ENCODE results near the gene SLC18B1.

Gene SLC18B1

DNA sequence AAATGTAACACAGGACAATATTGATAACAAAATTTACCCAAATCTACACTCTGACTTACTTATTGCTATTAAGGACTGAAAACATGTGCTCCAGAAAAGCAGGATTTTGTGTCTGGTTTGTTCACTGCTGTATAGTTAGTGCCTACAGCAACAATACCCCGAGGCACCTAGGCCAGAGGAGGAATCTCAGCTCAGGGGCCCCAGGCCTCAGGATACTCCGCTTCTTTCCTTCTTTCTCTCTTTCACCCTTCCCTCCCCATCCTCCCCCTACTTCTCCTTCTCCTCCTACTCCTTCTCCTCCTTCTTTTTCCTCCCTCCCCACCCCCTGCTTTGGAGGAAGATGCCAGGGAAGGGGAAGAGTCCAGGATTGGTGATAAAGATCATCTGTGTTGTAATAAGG lies 39.7 kb downstream of the SLC18B1 start:
- H3K4me3 ChIP-seq (ENCODE audit: insufficient read length, low read depth) = no peak overlapping the region
- H3K36me3 ChIP-seq (ENCODE audit: insufficient read depth, insufficient read length, low read length) = no peaks in the 10 kb centered on the region
- DNase-seq (ENCODE audit: low read depth, low spot score) = no peak
- TF ChIP-seq SUZ12 (IDR thresholded peaks at IDR 0.05; ENCODE audit: extremely low read depth, insufficient read depth, insufficient read length) (no peak), YY1 (IDR thresholded peaks at IDR 0.05; ENCODE audit: insufficient read depth, insufficient read length) (no peak), ZNF274 (IDR thresholded peaks at IDR 0.05; ENCODE audit: low read depth, low read length) (no peak)
- H3K9ac ChIP-seq (ENCODE audit: insufficient read length, low read depth) = no peak overlapping the region
- no peaks in the 10 kb centered on the region for H3K4me1 ChIP-seq (ENCODE audit: insufficient read depth, insufficient read length)
- no peaks in the 10 kb centered on the region for H3K9me3 ChIP-seq (ENCODE audit: insufficient read depth, low read length)
- no peaks in the 10 kb centered on the region for H3K27me3 ChIP-seq (ENCODE audit: insufficient read depth, insufficient read length)

DNA sequence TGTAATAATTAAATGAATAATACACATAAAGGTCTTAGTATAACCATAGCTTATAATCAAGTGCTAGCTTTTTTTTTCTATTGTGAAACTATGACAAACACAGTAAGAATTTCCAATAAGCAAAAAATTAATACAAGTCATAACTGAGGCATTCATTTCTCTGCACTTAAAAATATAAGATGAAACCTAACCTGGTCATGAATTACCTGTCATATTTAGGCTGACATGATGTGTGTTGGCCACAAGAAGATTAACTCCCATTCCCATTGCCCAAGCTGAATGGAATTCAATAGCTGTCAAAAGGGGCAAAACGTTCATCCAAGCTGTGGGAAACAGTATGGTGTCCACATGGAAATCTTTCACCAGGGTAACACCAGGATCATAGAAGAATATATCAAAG lies 46.2 kb downstream of the SLC18B1 start:
- H3K4me3 ChIP-seq (ENCODE audit: insufficient read length, low read depth) = no peak overlapping the region
- no peaks in the 10 kb centered on the region for H3K36me3 ChIP-seq (ENCODE audit: insufficient read depth, insufficient read length, low read length)
- TF ChIP-seq SUZ12 (IDR thresholded peaks at IDR 0.05; ENCODE audit: extremely low read depth, insufficient read depth, insufficient read length) = no peak
- no peak for TF ChIP-seq YY1 (IDR thresholded peaks at IDR 0.05; ENCODE audit: insufficient read depth, insufficient read length)
- H3K9me3 ChIP-seq (ENCODE audit: insufficient read depth, low read length) = no peaks in the 10 kb centered on the region
- H3K4me1 ChIP-seq (ENCODE audit: insufficient read depth, insufficient read length) = no peaks in the 10 kb centered on the region
- no peak overlapping the region for H3K9ac ChIP-seq (ENCODE audit: insufficient read length, low read depth)
- no peak for DNase-seq (ENCODE audit: low read depth, low spot score)
- H3K27me3 ChIP-seq (ENCODE audit: insufficient read depth, insufficient read length) = no peaks in the 10 kb centered on the region

DNA sequence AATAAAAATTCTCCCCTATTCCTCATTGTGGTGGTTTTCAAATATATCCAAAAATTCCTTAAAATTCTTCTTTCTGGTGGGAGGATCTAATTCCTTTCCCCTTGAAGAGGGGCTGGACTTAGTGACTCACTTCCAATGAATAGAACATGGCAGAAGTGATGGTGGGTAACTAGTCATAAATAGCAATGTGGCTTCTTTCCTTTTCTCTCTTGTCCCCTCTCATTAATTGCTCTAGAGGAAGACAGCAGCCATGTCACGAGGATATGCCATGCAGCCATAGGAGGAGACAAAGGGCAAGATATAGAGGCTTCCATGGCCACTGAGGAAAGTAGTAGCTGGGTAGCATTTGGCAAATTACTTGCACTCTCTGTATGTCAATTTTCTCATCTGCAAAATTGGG lies 46.6 kb downstream of the SLC18B1 start:
- Histone ChIP-seq H3K36me3 (ENCODE audit: insufficient read depth, insufficient read length, low read length) (no peaks in the 10 kb centered on the region), H3K27me3 (ENCODE audit: insufficient read depth, insufficient read length) (no peaks in the 10 kb centered on the region), H3K4me1 (ENCODE audit: insufficient read depth, insufficient read length) (no peaks in the 10 kb centered on the region), H3K9ac (ENCODE audit: insufficient read length, low read depth) (no peak overlapping the region), H3K9me3 (ENCODE audit: insufficient read depth, low read length) (no peaks in the 10 kb centered on the region), H3K4me3 (ENCODE audit: insufficient read length, low read depth) (no peak overlapping the region)
- TF ChIP-seq SUZ12 (IDR thresholded peaks at IDR 0.05; ENCODE audit: extremely low read depth, insufficient read depth, insufficient read length) (no peak), ZNF274 (IDR thresholded peaks at IDR 0.05; ENCODE audit: low read depth, low read length) (no peak)
- DNase-seq (ENCODE audit: low read depth, low spot score) = no peak

DNA sequence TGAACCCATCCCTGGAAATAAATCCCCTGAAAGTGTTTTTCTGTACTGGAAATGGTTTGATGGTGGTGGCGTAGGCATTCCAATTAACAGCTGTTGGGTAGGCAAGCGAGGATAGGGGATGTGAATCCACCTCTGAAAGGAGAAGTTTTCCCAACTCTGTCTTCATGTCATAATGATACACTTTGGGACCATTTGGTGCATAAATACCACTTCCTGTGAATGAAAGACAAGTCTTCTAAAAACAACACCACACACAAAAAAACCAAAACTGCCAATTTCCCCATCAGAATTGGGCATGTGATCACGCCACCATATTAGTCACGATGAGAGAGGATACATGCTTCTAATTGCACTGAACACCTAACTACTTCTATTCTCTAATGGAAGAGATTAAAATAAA lies 47.1 kb downstream of the SLC18B1 start:
- H3K9me3 ChIP-seq (ENCODE audit: insufficient read depth, low read length) = no peaks in the 10 kb centered on the region
- DNase-seq (ENCODE audit: low read depth, low spot score) = no peak
- no peaks in the 10 kb centered on the region for H3K4me1 ChIP-seq (ENCODE audit: insufficient read depth, insufficient read length)
- no peaks in the 10 kb centered on the region for H3K27me3 ChIP-seq (ENCODE audit: insufficient read depth, insufficient read length)
- H3K36me3 ChIP-seq (ENCODE audit: insufficient read depth, insufficient read length, low read length) = no peaks in the 10 kb centered on the region
- H3K9ac ChIP-seq (ENCODE audit: insufficient read length, low read depth) = no peak overlapping the region
- TF ChIP-seq ZNF274 (IDR thresholded peaks at IDR 0.05; ENCODE audit: low read depth, low read length) (no peak), SUZ12 (IDR thresholded peaks at IDR 0.05; ENCODE audit: extremely low read depth, insufficient read depth, insufficient read length) (no peak), YY1 (IDR thresholded peaks at IDR 0.05; ENCODE audit: insufficient read depth, insufficient read length) (no peak)
- H3K4me3 ChIP-seq (ENCODE audit: insufficient read length, low read depth) = no peak overlapping the region

DNA sequence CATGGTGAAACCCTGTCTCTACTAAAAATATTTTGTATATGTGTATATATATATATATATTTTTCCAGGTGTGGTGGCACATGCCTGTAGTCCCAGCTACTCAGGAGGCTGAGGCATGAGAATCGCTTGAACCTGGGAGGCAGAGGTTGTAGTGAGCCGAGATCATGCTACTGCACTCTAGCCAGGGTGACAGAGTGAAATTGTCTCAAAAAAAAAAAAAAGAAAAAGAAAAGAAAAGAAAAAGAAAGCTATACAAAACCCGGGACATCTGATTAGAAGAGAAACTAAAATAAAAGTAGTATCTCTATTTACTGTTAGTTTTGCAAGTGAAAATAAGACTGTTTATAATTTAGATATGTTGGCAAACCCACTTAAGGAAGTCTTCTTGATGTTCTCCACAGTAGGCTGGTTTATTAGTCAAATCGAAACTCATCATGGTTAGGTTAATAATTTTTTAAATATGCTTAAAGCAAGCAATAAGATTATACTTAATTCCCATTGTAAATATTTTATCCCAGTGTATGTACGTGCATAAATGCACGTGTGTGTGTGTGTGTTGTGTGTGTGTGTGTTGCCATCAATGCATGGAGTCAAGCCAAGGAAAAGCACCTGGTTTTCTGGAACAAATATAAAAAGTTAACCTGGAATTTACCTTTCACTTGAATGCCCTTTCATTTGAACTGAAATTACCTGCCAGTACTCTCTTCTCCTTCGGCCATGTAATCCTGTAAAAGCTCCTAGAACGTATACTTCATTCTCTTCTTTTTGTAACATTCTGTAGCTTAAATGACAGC lies 47.8 kb downstream of the SLC18B1 start:
- Histone ChIP-seq H3K9ac (ENCODE audit: insufficient read length, low read depth) (no peak overlapping the region), H3K9me3 (ENCODE audit: insufficient read depth, low read length) (no peaks in the 10 kb centered on the region), H3K36me3 (ENCODE audit: insufficient read depth, insufficient read length, low read length) (no peaks in the 10 kb centered on the region), H3K4me3 (ENCODE audit: insufficient read length, low read depth) (no peak overlapping the region), H3K27me3 (ENCODE audit: insufficient read depth, insufficient read length) (no peaks in the 10 kb centered on the region), H3K4me1 (ENCODE audit: insufficient read depth, insufficient read length) (no peaks in the 10 kb centered on the region)
- no peak for DNase-seq (ENCODE audit: low read depth, low spot score)
- no peak for TF ChIP-seq SUZ12 (IDR thresholded peaks at IDR 0.05; ENCODE audit: extremely low read depth, insufficient read depth, insufficient read length)
- TF ChIP-seq ZNF274 (IDR thresholded peaks at IDR 0.05; ENCODE audit: low read depth, low read length) = no peak
- TF ChIP-seq YY1 (IDR thresholded peaks at IDR 0.05; ENCODE audit: insufficient read depth, insufficient read length) = no peak

DNA sequence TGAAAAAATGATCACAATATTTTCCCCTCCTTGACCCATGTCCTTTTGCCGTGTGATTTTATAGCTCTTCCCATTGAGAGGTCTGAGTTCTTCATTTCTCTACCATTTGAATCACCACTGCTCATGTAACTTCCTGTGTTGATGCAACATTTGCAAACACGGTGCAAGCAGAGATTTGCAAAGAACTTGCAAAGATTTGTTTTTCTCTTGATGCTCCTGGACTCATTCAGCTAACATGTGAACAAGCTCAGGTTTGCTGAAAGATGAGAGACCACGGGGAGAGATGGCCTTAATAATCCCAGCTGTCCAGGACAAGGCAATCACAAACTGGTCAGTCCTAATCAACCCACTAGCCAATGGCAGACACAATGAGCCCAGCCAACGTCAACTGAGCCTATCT lies 49.3 kb downstream of the SLC18B1 start:
- Histone ChIP-seq H3K9ac (ENCODE audit: insufficient read length, low read depth) (no peak overlapping the region), H3K27me3 (ENCODE audit: insufficient read depth, insufficient read length) (no peaks in the 10 kb centered on the region), H3K4me3 (ENCODE audit: insufficient read length, low read depth) (no peak overlapping the region), H3K36me3 (ENCODE audit: insufficient read depth, insufficient read length, low read length) (no peaks in the 10 kb centered on the region), H3K4me1 (ENCODE audit: insufficient read depth, insufficient read length) (no peaks in the 10 kb centered on the region), H3K9me3 (ENCODE audit: insufficient read depth, low read length) (no peaks in the 10 kb centered on the region)
- TF ChIP-seq SUZ12 (IDR thresholded peaks at IDR 0.05; ENCODE audit: extremely low read depth, insufficient read depth, insufficient read length) = no peak
- no peak for TF ChIP-seq ZNF274 (IDR thresholded peaks at IDR 0.05; ENCODE audit: low read depth, low read length)
- TF ChIP-seq YY1 (IDR thresholded peaks at IDR 0.05; ENCODE audit: insufficient read depth, insufficient read length) = no peak
- DNase-seq (ENCODE audit: low read depth, low spot score) = no peak

DNA sequence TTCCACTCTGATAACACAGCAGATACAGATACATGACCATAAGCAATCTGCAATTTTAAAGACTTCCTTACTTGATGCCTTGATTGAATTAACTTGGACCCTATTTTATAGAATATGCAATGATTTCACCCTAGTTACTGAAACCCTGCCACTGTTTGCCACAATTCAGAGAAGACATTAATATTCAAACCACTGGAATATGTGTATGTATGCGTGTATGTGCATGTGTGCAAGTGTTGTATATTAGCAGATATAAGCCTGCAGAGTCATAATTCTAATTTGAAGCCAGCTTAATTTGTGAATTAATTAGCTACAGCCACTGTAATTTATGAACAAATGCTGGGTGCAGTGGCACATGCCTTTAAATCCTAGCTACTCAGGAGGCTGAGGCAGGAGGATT lies 50.0 kb downstream of the SLC18B1 start:
- H3K9ac ChIP-seq (ENCODE audit: insufficient read length, low read depth) = no peak overlapping the region
- no peaks in the 10 kb centered on the region for H3K36me3 ChIP-seq (ENCODE audit: insufficient read depth, insufficient read length, low read length)
- H3K4me3 ChIP-seq (ENCODE audit: insufficient read length, low read depth) = no peak overlapping the region
- no peaks in the 10 kb centered on the region for H3K9me3 ChIP-seq (ENCODE audit: insufficient read depth, low read length)
- no peaks in the 10 kb centered on the region for H3K27me3 ChIP-seq (ENCODE audit: insufficient read depth, insufficient read length)
- no peak for DNase-seq (ENCODE audit: low read depth, low spot score)
- no peak for TF ChIP-seq ZNF274 (IDR thresholded peaks at IDR 0.05; ENCODE audit: low read depth, low read length)
- no peaks in the 10 kb centered on the region for H3K4me1 ChIP-seq (ENCODE audit: insufficient read depth, insufficient read length)

All from NT2/D1 (cell line).